NCI-H2107 treated with DMSO at 0.1 percent for 48 hours (cell line): ENCODE measurements around the gene SUGCT.
"Not testable (repeated sequence)": the region's sequence is repeated elsewhere in the genome, so short reads cannot be mapped to it uniquely, and the experiment has no call there.

Experiments
- DNase-seq: peaks from one replicate; lab custom pipeline; 2025; ENCODE audit not compliant: unreplicated experiment; lab: John Stamatoyannopoulos, UW

The SUGCT gene

DNA sequence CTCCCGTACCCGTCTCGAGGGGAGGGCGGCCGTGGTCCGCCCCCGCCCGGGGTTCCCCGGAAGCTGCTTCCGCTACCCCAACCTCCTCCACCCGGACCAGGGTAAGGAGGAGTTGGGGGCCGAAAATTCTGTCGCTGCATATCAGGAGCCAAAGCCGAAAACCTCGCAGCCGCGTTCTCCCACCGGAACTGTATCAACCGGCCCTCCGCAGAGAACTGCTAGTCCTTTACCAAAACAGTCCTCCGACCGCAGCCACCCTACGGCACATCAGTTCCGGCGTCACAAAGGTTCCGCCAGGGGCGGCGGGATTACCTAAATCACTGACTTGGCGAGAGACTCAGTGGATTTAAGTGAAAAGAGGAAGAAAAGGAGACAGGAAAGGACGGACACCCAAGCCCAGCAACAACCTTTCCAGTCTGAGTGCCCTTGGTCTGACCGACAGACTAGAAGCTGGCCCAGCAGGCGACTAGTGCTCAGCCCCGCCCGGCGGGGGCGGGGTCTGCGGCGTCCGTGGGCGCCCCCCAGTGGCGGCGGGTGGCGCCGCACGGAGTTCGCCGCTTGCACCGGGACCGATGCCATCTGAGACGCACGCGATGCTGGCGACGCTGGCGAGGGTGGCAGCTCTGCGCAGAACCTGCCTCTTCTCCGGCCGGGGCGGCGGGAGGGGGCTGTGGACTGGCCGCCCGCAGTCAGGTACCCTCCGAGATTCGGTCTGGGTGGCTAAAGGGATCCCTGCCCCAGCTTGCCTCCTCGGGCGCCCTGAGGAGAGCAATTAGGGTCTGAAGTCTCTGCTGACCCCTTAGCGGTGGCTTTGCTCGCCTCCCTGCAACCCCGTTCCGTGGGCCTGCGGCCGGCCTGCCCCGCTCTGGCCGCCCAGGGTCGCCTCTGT, at the start of gene SUGCT, which contains the start of gene MPLKIP:
TSS of gene SUGCT (plus strand) at position 578 of the 889 bp plus-strand sequence.
TSS of gene MPLKIP (minus strand) at position 195 of the 889 bp plus-strand sequence. CDS start at position 140, 55 bp downstream.
- DNase-seq: peak; percentile 81

DNA sequence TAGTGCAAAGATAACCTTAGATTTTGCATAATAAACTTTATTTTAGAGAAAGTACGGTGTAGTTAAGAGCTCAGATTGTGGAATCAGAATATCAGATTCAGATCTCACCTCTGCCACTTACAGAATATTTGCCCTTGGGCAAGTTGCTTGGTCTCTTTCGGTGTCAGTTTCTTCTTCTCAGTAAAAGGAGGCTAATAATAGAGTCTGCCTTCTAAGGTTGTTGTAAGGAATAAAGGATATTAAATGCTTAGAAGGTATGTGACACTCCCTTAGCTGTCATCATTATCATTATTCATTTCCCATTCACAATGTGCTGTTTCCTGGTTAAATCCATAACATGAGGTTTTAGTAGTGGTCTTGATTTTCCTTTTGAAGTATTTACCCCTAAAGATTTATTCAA, 42.6 kb upstream of the SUGCT start:
- DNase-seq: no peak

DNA sequence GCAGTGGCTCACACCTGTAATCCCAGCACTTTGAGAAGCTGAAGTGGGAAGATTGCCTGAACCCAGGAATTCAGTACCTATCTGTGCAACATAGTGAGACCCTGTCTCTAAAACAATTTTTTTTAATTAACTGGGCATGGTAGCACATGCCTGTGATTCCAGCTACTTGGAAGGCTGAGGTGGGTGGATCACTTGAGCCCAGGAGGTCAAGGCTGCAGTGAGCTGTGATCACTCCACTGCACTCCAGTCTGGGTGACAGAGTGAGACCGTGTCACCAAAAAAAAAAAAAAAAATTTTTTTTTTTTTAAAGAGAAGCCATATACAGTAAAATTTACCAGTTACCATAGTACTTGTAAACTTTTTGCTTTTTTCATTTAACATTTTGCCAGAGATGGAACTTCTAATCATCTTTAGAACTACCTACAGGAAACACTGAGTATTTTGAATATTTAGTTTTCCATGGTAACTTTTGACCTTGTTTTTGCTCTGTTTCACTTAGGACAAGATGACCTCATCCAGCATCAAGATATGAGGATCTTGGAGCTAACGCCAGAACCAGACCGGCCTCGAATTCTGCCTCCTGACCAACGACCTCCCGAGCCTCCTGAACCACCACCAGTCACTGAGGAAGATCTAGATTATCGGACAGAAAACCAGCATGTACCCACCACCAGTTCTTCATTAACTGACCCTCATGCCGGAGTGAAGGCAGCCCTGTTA, 41.0 kb upstream of the SUGCT start:
- DNase-seq: no peak

DNA sequence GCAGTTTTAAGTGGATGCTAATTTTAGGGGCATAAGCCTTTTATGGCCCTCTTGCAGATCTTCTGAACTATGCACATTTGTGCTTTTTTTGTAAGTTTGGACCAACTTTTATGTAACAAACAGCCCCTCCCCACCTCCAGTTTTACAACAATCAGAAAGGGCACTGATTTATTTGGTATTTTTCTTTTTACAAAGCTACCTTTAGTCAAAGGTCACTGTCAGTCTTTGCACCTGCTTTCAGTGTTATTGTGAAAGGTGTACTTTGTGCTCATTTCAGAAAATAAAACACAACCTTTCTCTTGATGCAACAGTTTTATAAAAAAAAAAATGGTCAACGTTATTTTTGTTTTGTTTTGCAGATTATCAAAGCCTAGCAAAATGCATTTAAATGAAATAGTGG, 39.6 kb upstream of the SUGCT start:
- no peak for DNase-seq

DNA sequence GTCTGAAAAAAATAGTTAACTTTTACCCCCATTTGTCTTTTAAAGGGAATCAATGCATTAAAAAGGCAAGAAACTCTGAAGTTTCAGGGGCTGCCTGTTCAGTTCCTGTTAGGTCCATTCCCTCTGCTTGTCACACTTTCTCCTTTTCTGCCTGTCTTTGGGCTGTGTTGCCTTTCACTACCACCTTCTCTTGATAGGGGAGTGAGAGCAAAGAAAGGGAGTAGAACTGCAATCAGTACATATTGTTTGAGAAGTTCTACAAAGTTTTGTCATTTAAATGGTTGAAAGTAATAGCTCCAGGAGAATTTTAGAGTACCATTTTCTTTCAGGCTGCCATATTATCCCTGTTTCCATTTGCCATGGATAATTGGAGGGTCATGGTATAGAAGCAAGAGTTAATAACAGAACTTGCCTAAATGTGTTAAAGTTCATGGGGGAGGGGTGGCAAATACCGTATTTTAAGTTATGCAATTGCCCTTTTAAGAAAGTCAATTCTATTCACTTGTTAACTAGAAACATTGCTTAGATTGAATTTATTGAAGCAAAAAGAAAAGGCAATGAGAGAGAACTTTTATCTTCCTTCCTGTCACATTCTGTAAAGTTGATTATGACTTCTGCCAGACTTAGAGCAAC, 39.0 kb upstream of the SUGCT start:
- DNase-seq: no peak

DNA sequence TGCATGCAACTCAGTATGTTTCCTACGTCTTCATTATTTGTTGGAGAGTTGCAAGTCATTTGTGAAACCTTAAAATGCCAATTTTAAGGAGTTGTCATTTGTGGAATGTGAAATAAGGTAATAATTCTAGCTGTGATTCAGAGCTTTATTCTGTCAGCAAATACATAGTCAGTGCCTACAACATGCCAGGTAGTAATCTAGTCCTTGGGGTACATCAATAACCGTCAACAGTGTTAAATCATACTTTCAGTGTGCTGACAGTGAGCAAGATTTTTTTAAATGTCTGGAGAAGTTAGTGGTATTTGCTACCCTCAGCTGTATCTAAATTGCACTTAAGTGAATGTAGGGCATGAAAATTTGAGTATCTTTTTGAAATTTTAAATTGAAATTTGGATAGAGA, 37.1 kb upstream of the SUGCT start:
- no peak for DNase-seq

DNA sequence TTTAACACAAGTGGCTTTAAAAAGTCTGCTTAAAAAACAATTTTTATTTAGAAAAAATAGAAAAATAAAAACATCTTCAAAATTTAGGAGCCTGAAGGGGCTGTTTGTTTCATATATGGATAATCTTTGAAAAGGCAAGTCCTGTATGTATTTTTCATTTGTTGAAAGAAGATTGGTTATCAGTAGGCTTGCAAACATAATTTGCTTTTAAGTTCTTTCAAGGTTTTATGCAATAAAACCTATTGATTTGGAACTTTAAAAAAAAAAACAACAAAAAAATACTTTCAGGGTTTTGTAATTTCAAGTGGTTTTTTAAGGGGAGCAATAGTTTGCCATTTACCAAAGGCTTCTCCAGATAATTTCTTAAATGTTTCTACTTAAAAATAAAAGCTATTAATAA, 36.0 kb upstream of the SUGCT start:
- DNase-seq: no peak

DNA sequence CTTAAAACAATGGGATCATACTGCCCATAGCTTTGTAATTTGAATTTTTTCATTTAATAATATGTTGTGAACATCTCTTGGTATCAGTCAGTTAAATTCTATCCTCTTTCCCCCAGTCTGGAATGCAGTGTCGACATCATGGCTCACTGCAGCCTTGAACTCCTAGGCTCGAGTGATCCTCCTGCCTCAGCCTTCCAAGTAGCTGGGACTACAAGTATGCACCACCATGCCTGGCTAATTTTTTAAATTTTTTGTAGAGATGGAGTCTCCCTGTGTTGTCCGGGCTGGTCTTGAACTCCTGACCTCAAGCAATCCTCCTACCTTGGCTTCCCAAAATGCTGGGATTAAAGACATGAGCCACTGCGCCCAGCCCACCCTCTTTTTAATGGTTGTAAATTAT, 35.0 kb upstream of the SUGCT start:
- no peak for DNase-seq

DNA sequence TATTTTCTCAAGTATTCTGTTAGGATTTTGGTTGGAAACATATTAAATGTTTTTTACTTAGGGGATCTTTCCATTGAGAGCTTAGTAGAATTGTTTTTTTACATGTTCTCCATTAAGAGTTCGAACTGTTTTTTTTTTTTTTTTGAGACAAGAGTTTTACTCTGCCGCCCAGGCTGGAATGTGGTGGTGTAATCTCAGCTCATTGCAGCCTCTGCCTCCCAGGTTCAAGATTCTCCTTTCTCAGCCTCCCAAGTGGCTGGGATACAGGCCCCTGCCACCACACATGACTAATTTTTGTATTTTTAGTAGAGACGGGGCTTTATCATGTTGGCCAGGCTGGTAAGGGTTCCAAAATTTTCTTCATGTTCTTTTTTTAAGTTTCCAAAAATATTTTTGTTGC, 33.6 kb upstream of the SUGCT start:
- no peak for DNase-seq

DNA sequence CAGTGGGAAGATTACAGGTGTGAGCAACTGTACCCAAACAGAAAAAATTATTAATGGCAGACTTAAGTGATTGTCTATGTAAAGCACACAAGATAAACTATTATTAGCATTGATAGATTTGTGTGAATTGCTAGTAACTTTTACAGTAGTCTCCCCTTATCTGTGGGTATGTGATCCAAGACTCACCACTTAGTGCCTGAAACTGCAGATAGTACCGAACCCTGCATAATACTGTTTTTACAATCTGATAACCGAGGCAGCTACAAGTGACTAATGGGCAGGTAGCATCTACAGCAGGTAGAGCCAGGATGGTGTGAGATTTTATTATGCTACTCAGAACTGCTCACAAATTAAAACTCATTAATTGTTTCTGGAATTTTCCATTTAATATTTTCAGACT, 31.9 kb upstream of the SUGCT start:
- no peak for DNase-seq

DNA sequence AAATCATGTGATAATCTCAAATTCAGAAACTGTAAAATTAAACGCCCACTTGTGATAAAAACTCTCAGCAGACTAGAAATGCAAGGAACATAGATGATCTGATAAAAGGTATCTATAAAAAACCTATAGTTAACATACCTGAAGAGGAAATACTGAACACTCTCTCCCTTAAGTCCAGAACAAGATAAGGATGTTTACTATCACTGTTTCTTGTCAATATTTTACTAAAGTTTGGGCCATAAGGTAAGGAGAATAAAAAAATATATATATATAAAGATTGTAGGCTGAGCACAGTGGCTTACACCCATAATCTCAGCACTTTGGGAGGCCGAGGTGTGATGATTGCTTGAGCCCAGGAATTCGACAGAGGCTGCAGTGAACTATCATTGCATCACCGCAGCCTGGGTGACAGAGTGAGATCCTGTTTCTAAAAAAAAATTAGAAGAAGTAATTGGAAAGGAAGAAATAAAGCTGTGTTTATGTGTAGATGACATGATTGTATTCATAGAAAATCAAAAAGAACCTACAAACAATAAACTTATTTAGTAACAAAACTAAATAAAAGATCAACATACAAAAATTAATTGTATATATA, 28.8 kb upstream of the SUGCT start:
- DNase-seq: no peak

DNA sequence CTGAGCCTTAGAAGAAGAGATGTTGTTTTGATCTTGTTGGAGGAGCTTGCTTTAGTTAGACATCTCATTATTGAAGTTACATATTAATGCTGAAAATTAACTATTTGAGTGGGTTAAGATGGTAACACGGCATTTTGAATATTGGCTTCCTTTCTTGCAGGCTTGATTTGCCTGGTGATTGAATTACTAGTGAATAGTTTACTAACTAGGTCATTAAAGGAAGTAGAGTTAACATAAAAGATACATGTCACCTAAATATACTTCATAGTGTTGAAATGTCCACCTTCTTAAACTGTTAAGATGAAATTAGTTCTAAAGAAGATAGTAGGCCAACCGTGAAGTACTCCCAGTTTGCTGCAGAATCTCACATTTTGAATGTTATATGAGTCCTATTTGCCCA, 18.9 kb upstream of the SUGCT start:
- DNase-seq: no peak

DNA sequence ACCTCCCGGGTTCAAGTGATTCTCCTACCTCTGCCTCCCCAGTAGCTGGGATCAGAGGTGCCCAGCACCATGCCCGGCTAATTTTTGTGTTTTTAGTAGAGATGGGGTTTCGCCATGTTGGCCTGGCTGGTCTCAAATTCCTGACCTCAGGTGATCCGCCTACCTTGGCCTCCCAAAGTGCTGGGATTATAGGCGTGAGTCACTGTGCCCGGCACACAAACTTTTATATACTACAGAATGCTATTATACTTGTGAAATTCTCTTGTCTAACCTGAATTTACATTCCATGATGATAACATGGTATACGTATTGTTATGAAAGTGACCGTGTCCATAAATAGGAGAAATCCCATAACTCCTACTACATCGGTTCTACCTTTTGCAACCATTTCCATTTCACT, 17.6 kb upstream of the SUGCT start:
- not testable (repeated sequence) for DNase-seq

DNA sequence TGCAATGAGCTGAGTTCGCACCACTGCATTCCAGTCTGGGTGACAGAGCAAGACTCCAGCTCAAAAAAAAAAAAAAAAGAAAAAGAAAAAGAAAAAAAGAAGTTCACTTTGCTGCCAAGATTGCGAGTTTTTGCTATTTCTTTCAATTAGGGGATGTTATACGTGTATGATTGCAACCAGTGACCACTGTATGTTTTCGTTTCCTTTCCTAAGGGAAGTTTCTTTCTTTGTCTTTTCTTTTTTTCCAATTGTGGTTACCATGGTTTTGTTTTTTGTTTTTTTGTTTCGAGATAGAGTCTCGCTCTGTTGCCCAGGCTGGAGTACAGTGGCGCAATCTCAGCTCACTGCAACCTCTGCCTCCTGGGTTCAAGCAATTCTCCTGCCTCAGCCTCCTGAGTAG, 16.6 kb upstream of the SUGCT start:
- not testable (repeated sequence) for DNase-seq

DNA sequence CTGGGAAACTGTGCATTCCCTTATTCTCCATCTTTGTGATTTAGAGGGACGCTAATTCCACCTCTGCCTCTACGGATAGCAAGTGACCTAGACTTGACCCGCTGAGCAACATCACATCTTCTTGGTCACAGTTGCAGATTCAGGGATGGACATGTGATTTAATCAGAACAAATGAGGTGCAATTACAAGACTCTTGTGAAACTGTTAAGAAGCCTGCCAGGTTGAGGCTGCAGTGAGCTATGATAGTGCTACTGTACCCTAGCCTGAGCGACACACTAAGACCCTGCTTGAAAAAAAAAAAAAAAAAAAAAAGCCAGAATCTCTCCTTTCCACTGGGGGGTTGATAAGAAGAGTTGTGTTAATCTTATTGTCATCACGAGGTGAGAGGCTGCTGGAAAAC, 14.8 kb upstream of the SUGCT start:
- no peak for DNase-seq

DNA sequence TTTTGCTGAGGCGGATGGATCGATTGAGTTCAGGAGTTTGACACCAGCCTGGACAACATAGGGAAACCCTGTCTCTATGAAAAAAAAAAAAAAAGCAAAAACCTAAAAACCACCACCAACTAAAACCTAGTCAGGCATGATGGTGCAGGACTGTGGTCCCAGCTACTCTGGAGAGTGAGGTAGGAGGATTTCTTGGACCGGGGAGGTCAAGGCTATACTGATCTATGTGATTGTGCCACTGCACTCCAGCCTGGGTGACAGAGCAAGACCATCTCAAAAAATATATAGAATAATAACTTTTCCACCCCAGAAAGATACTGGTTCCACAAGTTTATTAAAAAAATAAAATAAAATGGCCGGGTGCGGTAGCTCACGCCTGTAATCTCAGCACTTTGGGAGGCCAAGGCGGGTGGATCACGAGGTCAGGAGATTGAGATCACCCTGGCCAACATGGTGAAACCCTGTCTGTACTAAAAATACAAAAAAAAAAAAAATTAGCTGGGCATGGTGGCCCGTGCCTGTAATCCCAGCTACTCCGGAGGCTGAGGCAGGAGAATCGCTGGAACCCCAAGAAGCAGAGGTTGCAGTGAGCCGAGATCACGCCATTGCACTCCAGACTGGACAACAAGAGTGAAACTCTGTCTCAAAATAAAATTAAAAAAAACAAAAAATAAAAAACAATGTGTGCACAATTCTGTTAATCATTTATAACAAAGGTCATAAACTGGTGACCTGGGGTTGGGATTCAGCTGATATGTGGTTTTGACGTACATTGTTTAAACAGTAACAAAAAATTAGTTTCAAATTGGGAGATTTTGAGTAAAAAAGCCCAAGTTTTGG, 12.5 kb upstream of the SUGCT start:
- not testable (repeated sequence) for DNase-seq

DNA sequence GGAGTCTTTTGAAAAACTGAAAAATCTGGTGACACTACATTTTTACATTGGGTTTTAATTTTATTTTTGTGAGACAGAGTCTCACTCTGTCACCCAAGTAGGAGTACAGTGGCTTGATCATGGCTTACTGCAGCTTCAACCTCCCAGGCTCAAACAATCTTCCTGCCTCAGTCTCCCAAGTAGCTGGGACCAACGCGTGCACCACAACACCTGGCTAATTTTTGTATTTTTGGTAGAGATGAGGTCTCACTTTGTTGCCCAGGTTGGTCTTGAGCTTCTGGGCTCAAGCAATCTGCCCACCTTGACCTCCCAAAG, 11.9 kb upstream of the SUGCT start:
- DNase-seq: no peak

DNA sequence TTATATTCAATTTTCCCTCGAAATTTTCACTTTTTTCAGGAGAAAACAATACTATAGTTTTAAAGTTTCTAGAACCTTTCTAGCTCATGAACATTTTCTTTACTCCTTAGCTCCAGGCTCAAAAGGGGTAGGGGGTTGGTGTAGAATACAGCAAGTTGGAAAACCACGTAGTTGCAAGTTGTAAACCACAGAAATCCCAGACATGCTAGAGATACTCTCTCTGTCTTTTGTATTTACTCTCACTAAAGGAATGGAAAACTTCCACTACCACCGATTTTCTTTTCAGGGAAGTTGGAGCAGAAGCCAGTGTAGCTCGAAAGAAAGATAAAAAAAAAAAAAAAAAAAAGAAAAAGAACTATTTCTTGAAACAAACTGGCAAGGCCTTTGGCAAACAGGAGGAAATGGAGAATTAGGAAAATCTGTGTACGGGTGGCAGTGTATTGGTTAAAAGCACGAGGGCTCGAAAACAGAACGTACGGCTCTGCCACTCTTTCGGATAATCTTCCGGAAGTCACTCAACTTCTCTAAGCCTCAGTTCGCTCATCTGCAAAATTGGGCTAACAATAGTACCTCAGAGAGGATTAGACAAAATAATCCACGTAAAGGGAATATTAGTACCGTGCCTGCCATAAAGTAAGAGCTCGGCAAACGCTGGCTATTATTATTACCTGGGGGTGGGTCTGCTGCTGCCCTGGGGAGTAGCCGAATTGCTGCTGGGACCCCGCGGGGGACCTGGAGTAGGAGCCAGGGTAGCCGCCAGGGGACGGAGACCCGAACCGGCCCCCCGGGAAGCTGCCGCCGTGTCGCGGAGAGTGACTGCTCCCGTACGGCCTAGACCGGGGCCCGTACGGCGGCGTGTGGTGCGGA, 1.0 kb upstream of the SUGCT start:
- DNase-seq: no peak

DNA sequence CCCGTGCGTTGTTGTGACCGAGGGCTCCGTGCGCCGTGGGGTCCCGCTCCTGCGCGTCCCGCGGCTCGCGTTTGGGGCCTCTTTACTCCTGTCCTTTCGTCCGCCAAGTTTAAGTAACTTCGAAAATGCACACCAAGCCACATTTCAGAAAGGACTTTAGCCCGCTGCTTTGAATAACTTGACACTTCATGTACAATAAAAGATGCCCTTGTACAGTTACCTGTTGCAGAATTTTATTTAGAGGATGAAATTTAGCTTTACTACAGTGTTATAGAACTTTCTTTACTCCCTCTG, 459 bp downstream of the SUGCT start:
- no peak for DNase-seq

DNA sequence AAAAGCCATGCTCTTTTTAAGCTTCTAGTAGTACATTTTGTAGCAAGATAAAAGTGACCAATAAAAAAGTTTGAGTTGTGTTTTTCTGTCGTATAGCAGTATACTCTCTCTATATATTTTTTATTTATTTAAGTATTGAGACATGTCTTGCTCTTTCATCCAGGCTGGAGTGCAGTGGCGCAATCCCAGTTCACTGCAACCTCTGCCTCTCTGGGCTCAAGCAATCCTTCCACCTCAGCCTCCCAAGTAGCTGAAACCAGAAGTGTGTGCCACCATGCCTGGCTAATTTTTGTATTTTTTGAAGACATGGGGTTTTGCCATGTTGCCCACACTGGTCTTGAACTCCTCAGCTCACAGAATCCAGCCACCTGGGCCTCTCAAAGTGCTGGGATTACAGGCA, 2.8 kb downstream of the SUGCT start:
- DNase-seq: no peak
